Activated CD4-positive, alpha-beta T cell treated with anti-CD3 and anti-CD28 coated beads for 4 hours (primary cell): ENCODE results near the gene DISP3.

Experiments
- DNase-seq, 2 donors: peaks; one replicate each; pipeline ENCODE4 v3.0.0-alpha.2; 2020

DISP3 gene

GRCh38 chr1:11487196-11487751, 8.3 kb downstream of the DISP3 start:
- no peak for DNase-seq

- DNase-seq = no peak
Measured at GRCh38 chr1:11488201-11488770, 9.3 kb downstream of the DISP3 start.

- no peak for DNase-seq
Measured at GRCh38 chr1:11488966-11489625, 10.1 kb downstream of the DISP3 start.

GRCh38 chr1:11492235-11492634, 13.3 kb downstream of the DISP3 start:
- no peak for DNase-seq

GRCh38 chr1:11493972-11494655, 15.2 kb downstream of the DISP3 start:
- no peak for DNase-seq

- DNase-seq = no peak
Measured at GRCh38 chr1:11494771-11495170, 15.8 kb downstream of the DISP3 start.

- DNase-seq = no peak
Measured at GRCh38 chr1:11495579-11495978, 16.6 kb downstream of the DISP3 start.

GRCh38 chr1:11496551-11497080, 17.7 kb downstream of the DISP3 start:
- no peak for DNase-seq

- no peak for DNase-seq
Measured at GRCh38 chr1:11498956-11499594, 20.1 kb downstream of the DISP3 start.

- DNase-seq = no peak
Measured at GRCh38 chr1:11499601-11500331, 20.8 kb downstream of the DISP3 start.

- DNase-seq = no peak
Measured at GRCh38 chr1:11500881-11501280, 21.9 kb downstream of the DISP3 start.

GRCh38 chr1:11501491-11501897, 22.5 kb downstream of the DISP3 start:
- no peak for DNase-seq

- DNase-seq = no peak
Measured at GRCh38 chr1:11501906-11502485, 23.0 kb downstream of the DISP3 start.

- no peak for DNase-seq
Measured at GRCh38 chr1:11502516-11502915, 23.6 kb downstream of the DISP3 start.

- DNase-seq = no peak
Measured at GRCh38 chr1:11504599-11504998, 25.6 kb downstream of the DISP3 start.

- no peak for DNase-seq
Measured at GRCh38 chr1:11505591-11506538, 26.9 kb downstream of the DISP3 start.

- DNase-seq = no peak
Measured at GRCh38 chr1:11507309-11507708, 28.4 kb downstream of the DISP3 start.

- no peak for DNase-seq
Measured at GRCh38 chr1:11513681-11514080, 34.7 kb downstream of the DISP3 start.

GRCh38 chr1:11514366-11514765, 35.4 kb downstream of the DISP3 start:
- no peak for DNase-seq

- no peak for DNase-seq
Measured at GRCh38 chr1:11515368-11516300, 36.7 kb downstream of the DISP3 start.
